H1 (cell line): ENCODE measurements around the gene ADAMTS8. TPM values are rescaled to one million over a fixed set of nuclear protein-coding genes. Genes with fewer than 3 reads are reported as not detected.
A peak's percentile ranks its signal among the peaks of the same experiment; 100 is the strongest.

ENCODE experiments used
- CTCF ChIA-PET: fragments of 300-600 bp; sonication (Branson Sonifier 250); formaldehyde crosslinking; loops from one replicate; lab custom pipeline; 2021; ENCODE audit not compliant: partially characterized antibody; lab: Charles Lee
- POLR2A ChIA-PET: fragments of 300-600 bp; sonication (Branson Sonifier 250); formaldehyde crosslinking; loops from one replicate; lab custom pipeline; 2021; ENCODE audit warnings: inconsistent platforms; ENCODE audit not compliant: partially characterized antibody; lab: Charles Lee
- DNase-seq, 2 experiments: peaks; one replicate each; pipeline versions ENCODE4 v3.0.0 to v3.0.0-alpha.2; 2010 to 2022; ENCODE audit warnings: low spot score in 2 of 2, low read depth in 1 of 2, mixed read lengths in 1 of 2
- FAIRE-seq: peaks from 2 replicates; lab custom pipeline; 2011; peaks lifted over from hg19 to GRCh38; lab: Jason Lieb, UNC
- H2AFZ ChIP-seq: 2 replicates; pipeline ENCODE4 v1.8.1; 2012; ENCODE audit warnings: low read length, inconsistent platforms
- H2AK5ac ChIP-seq: 2 replicates; pipeline ENCODE4 v1.6.1; 2013; ENCODE audit warnings: low read depth, low read length
- H2BK120ac ChIP-seq: replicated peaks from 2 replicates; pipeline ENCODE3; 2013; ENCODE audit warnings: low read depth, low read length, inconsistent platforms
- H2BK12ac ChIP-seq: 2 replicates; pipeline ENCODE4 v1.6.1; 2013; ENCODE audit warnings: low read depth, low read length
- H2BK15ac ChIP-seq: 2 replicates; pipeline ENCODE4 v1.6.1; 2013; ENCODE audit warnings: low read length
- H2BK20ac ChIP-seq: 2 replicates; pipeline ENCODE4 v1.6.1; 2013; ENCODE audit warnings: low read length
- H2BK5ac ChIP-seq: 2 replicates; pipeline ENCODE4 v1.6.1; 2013; ENCODE audit warnings: low read depth, low read length
- H3K14ac ChIP-seq: 2 replicates; pipeline ENCODE4 v1.6.1; 2013; ENCODE audit warnings: inconsistent platforms; ENCODE audit not compliant: insufficient read length
- H3K18ac ChIP-seq: 2 replicates; pipeline ENCODE4 v1.6.1; 2013; ENCODE audit warnings: low read length; ENCODE audit errors: extremely low read depth
- H3K23ac ChIP-seq: 2 replicates; pipeline ENCODE4 v1.6.1; 2013; ENCODE audit warnings: inconsistent platforms; ENCODE audit not compliant: insufficient read length
- H3K23me2 ChIP-seq: 2 replicates; pipeline ENCODE4 v1.6.1; 2013; ENCODE audit warnings: low read depth, low read length
- H3K27ac ChIP-seq: 2 replicates; pipeline ENCODE4 v1.6.1; 2011; ENCODE audit warnings: low read depth, low read length, inconsistent platforms
- H3K27me3 ChIP-seq, 4 experiments: replicated peaks in 1 of 4; 1 replicate in 1 of 4; 2 replicates in 3 of 4; pipeline versions ENCODE4 v1.6.1 to v1.8.1; 2011 to 2013; ENCODE audit warnings: low read length in 3 of 4, mild to moderate bottlenecking in 3 of 4, inconsistent platforms in 2 of 4, mixed read lengths in 2 of 4, moderate library complexity in 1 of 4; ENCODE audit not compliant: control insufficient read depth in 3 of 4, insufficient read depth in 3 of 4; ENCODE audit errors: extremely low read depth in 1 of 4
- H3K36me3 ChIP-seq, 4 experiments: 2 replicates each; pipeline versions ENCODE4 v1.6.1 to v1.8.1; 2011 to 2013; ENCODE audit warnings: mild to moderate bottlenecking in 4 of 4, low read length in 3 of 4, moderate library complexity in 2 of 4, control low read depth in 1 of 4, inconsistent platforms in 1 of 4; ENCODE audit not compliant: insufficient read depth in 4 of 4, control insufficient read depth in 2 of 4
- H3K4ac ChIP-seq: replicated peaks from 2 replicates; pipeline ENCODE3; 2013; ENCODE audit warnings: low read length, low read depth, mixed read lengths, inconsistent platforms; ENCODE audit not compliant: insufficient read length
- H3K4me1 ChIP-seq, 4 experiments: replicated peaks in 1 of 4; 1 replicate in 1 of 4; 2 replicates in 3 of 4; pipeline versions ENCODE4 v1.6.1 to v1.8.1; 2011 to 2013; ENCODE audit warnings: low read length in 3 of 4, inconsistent platforms in 2 of 4, mixed read lengths in 1 of 4; ENCODE audit not compliant: insufficient read depth in 4 of 4, control insufficient read depth in 3 of 4
- H3K4me2 ChIP-seq, 2 experiments: 2 replicates each; pipeline versions ENCODE4 v1.6.1 to v1.8.1; 2011 to 2013; ENCODE audit warnings: low read depth in 2 of 2, low read length in 2 of 2, control low read depth in 1 of 2, inconsistent platforms in 1 of 2, mild to moderate bottlenecking in 1 of 2; ENCODE audit not compliant: insufficient read depth in 1 of 2
- H3K4me3 ChIP-seq, 4 experiments: fragments of 200-600, 300-600 bp in 1 of 4; sonication (generic), shearing (Covaris generic), sonication (Bioruptor Twin) in 1 of 4; 2 replicates each; pipeline versions ENCODE4 v1.5.1 to v1.8.1; 2011 to 2016; ENCODE audit warnings: low read length in 4 of 4, low read depth in 3 of 4, control low read depth in 2 of 4, inconsistent platforms in 2 of 4, mild to moderate bottlenecking in 2 of 4, mixed read lengths in 1 of 4, moderate library complexity in 1 of 4; ENCODE audit not compliant: insufficient read depth in 2 of 4; ENCODE audit errors: extremely low read depth in 1 of 4
- H3K56ac ChIP-seq: replicated peaks from 2 replicates; pipeline ENCODE3; 2013; ENCODE audit warnings: low read depth, mild to moderate bottlenecking, mixed read lengths, low read length, inconsistent platforms; ENCODE audit not compliant: insufficient read length
- H3K79me1 ChIP-seq: 2 replicates; pipeline ENCODE4 v1.6.1; 2013; ENCODE audit warnings: low read depth, low read length, control low read depth
- H3K79me2 ChIP-seq, 2 experiments: 2 replicates each; pipeline versions ENCODE4 v1.6.1 to v1.8.1; 2012 to 2013; ENCODE audit warnings: low read length in 2 of 2, mild to moderate bottlenecking in 2 of 2, inconsistent platforms in 1 of 2; ENCODE audit not compliant: insufficient read depth in 2 of 2, control insufficient read depth in 1 of 2
- H3K9ac ChIP-seq, 4 experiments: replicated peaks in 1 of 4; 1 replicate in 1 of 4; 2 replicates in 3 of 4; pipeline versions ENCODE4 v1.6.1 to v1.8.1; 2011 to 2013; ENCODE audit warnings: low read depth in 3 of 4, low read length in 3 of 4, control low read depth in 2 of 4, mild to moderate bottlenecking in 2 of 4, moderate library complexity in 2 of 4, inconsistent platforms in 1 of 4; ENCODE audit errors: extremely low read depth in 1 of 4
- H3K9me3 ChIP-seq, 2 experiments: 2 replicates each; pipeline versions ENCODE4 v1.6.1 to v1.8.1; 2012 to 2013; ENCODE audit warnings: mild to moderate bottlenecking in 2 of 2, moderate library complexity in 2 of 2, control low read depth in 1 of 2, inconsistent platforms in 1 of 2, low read depth in 1 of 2, low read length in 1 of 2, mixed read lengths in 1 of 2; ENCODE audit not compliant: insufficient read depth in 2 of 2
- H4K20me1 ChIP-seq, 2 experiments: replicated peaks in 1 of 2; 2 replicates each; pipeline versions ENCODE3 to v1.8.1; 2011 to 2013; ENCODE audit warnings: inconsistent platforms in 2 of 2, low read length in 2 of 2, mild to moderate bottlenecking in 1 of 2; ENCODE audit not compliant: insufficient read depth in 2 of 2, control insufficient read depth in 1 of 2
- H4K5ac ChIP-seq: 2 replicates; pipeline ENCODE4 v1.6.1; 2013; ENCODE audit warnings: low read length, low read depth, mixed read lengths, inconsistent platforms; ENCODE audit not compliant: insufficient read length
- H4K8ac ChIP-seq: 2 replicates; pipeline ENCODE4 v1.8.0; 2013; ENCODE audit warnings: mild to moderate bottlenecking, moderate library complexity, low read length, inconsistent platforms; ENCODE audit not compliant: insufficient read depth; ENCODE audit errors: extremely low read depth
- H4K91ac ChIP-seq: replicated peaks from 2 replicates; pipeline ENCODE3; 2013; ENCODE audit warnings: low read length, mixed read lengths, inconsistent platforms; ENCODE audit not compliant: insufficient read length
- CBX5 ChIP-seq: fragments of 300-800, 300-1000 bp; sonication (generic); IDR thresholded peaks from 2 replicates; pipeline ENCODE4 v1.7.1; 2016; ENCODE audit warnings: antibody characterized with exemption, low read length, low read depth
- FOSL1 ChIP-seq: IDR thresholded peaks from 2 replicates; pipeline ENCODE4 v1.6.1; 2011; ENCODE audit warnings: mild to moderate bottlenecking, low read depth, low read length, moderate library complexity; ENCODE audit not compliant: insufficient read depth
- HDAC6 ChIP-seq: IDR thresholded peaks from one replicate; pipeline ENCODE4 v1.7.1; 2012; ENCODE audit warnings: low read depth, mild to moderate bottlenecking, inconsistent platforms, low read length, moderate library complexity
- KDM1A ChIP-seq: fragments of 200-600, 300-600 bp; sonication (generic); IDR thresholded peaks from 2 replicates; pipeline ENCODE4 v1.7.1; 2016; ENCODE audit warnings: mild to moderate bottlenecking, low read length, borderline replicate concordance
- KDM4A ChIP-seq: IDR thresholded peaks from one replicate; pipeline ENCODE4 v1.7.1; 2012; ENCODE audit warnings: low read depth, mild to moderate bottlenecking, moderate library complexity, low read length, inconsistent platforms; ENCODE audit not compliant: severe bottlenecking
- RXRA ChIP-seq: IDR thresholded peaks from 2 replicates; pipeline ENCODE4 v1.6.1; 2011; ENCODE audit warnings: low read depth, mild to moderate bottlenecking, low read length, moderate library complexity; ENCODE audit not compliant: insufficient read depth
- SIRT6 ChIP-seq: IDR thresholded peaks from one replicate; pipeline ENCODE4 v1.7.1; 2012; ENCODE audit warnings: low read length, inconsistent platforms
- SRF ChIP-seq: IDR thresholded peaks from 2 replicates; pipeline ENCODE4 v1.6.1; 2011; ENCODE audit warnings: mild to moderate bottlenecking, low read depth, low read length, moderate library complexity
- WGBS, 2 experiments: shearing (Covaris generic) in 1 of 2; methylation state at CpG; one replicate each; pipeline versions ENCODE4 v1.1.6 to v1.1.7; 2013 to 2015; ENCODE audit warnings: low lambda C conversion rate in 2 of 2, mixed read lengths in 2 of 2, inconsistent platforms in 1 of 2, low coverage in 1 of 2, missing lambda C conversion rate in 1 of 2; ENCODE audit not compliant: insufficient replicate concordance in 2 of 2, insufficient coverage in 1 of 2, insufficient read length in 1 of 2; ENCODE audit errors: extremely low coverage in 1 of 2, missing lambda C conversion rate in 1 of 2; 5-methylcytosine and 5-hydroxymethylcytosine counted together
- polyA plus RNA-seq, 7 experiments: library from polyadenylated mRNA; depleted of rRNA in 3 of 7; stranded (reverse) in 5 of 7; unstranded in 2 of 7; fragments of >200 nt in 5 of 7; fragments of 200-250 nt in 2 of 7; gene quantifications; 1 replicate in 5 of 7; 2 replicates in 1 of 7; 4 replicates in 1 of 7; pipeline versions ENCODE4 v1.2.1 to v1.2.3, GENCODE V29; 2011 to 2013; ENCODE audit warnings: missing spikeins in 2 of 7, mixed read lengths in 2 of 7
- total RNA-seq: library from RNA; stranded (reverse); fragmentation: NEBNext Ultra II Directional; extraction: Animal tissue kit (Norgen Biotek cat#: 25700); gene quantifications from 2 replicates; pipeline ENCODE4 v1.2.1, GENCODE V29; 2021

The ADAMTS8 gene
- total and polyA plus RNA-seq, 2 of the 8 experiments (the other 6 are each of a cell fraction or from before 2014, with no cell fraction given), result 9.3 to 16.6 TPM

- peak overlapping the region; percentile 60 for H4K8ac ChIP-seq
- no peaks in the 10 kb centered on the region for H3K9me3 ChIP-seq
- H4K5ac ChIP-seq, result no peak overlapping the region
- H2BK20ac ChIP-seq, result no peak overlapping the region
- ChIA-PET POLR2A (interaction anchor here (1.0 to 1.2 kb wide), 2 partner anchors 8 to 212 kb away, joined by 3 read pairs; no protein-coding TSS in a partner anchor), CTCF (interaction anchor here (0.6 to 21.7 kb wide), 8 partner anchors 11 to 437 kb away, joined by 3 to 521 read pairs (median 8); no protein-coding TSS in a partner anchor)
- FAIRE-seq (no peak), DNase-seq (peak in 1 of 2 experiments; percentile 80)
- no peaks in the 10 kb centered on the region; the same call in 1 of the 2 replicates for H3K79me1 ChIP-seq
- peak overlapping the region in 2 of 4 experiments; percentile 24 to 44; a peak in 3 of 7 replicates for H3K9ac ChIP-seq
- no peaks in the 10 kb centered on the region for H4K20me1 ChIP-seq
- no peak overlapping the region for H2BK120ac ChIP-seq
- H3K36me3 ChIP-seq, result no peaks in the 10 kb centered on the region
- H3K27me3 ChIP-seq, result peaks cover 2 to 38% (median 37%) of the 10 kb centered on the region in 4 experiments
- H3K18ac ChIP-seq, result no peak overlapping the region; the same call in 1 of the 2 replicates
- no peak overlapping the region for H3K56ac ChIP-seq
- peak overlapping the region; percentile 75 for H4K91ac ChIP-seq
- no peak overlapping the region for H3K14ac ChIP-seq
- peaks cover 9% of the 10 kb centered on the region; the same call in 1 of the 2 replicates for H3K23me2 ChIP-seq
- no peaks in the 10 kb centered on the region for H3K79me2 ChIP-seq
- H3K27ac ChIP-seq, result no peak overlapping the region
- peak overlapping the region; percentile 71 to 74 for H3K4me2 ChIP-seq
- H3K4me1 ChIP-seq, result peaks cover 0 to 13% (median 9%) of the 10 kb centered on the region in 4 experiments; a peak in 6 of 7 replicates
- H3K4ac ChIP-seq, result peak overlapping the region; percentile 36
- 0 out of 2 replicates have a peak overlapping the region, but pooled peaks have one; percentile 33 for H2BK12ac ChIP-seq
- 5% methylated on average over 45 of the region's 84 CpGs; no CpG with 5 or more reads in 1 of the 2 experiments for WGBS, 2 experiments
- peak overlapping the region; percentile 40 to 71 (median 44) for H3K4me3 ChIP-seq
- peak overlapping the region; percentile 29; the same call in 1 of the 2 replicates for H2BK15ac ChIP-seq
- no peak overlapping the region for H2AK5ac ChIP-seq
- peak overlapping the region; percentile 5; the same call in 1 of the 2 replicates for H2AFZ ChIP-seq
- H2BK5ac ChIP-seq, result no peak overlapping the region
- no peak overlapping the region for H3K23ac ChIP-seq
- no peak for TF ChIP-seq KDM1A
- TF ChIP-seq RXRA, result no peak
- TF ChIP-seq SIRT6, result no peak
- TF ChIP-seq SRF, result no peak
- no peak for TF ChIP-seq CBX5
- no peak for TF ChIP-seq FOSL1
- no peak for TF ChIP-seq HDAC6
- TF ChIP-seq KDM4A, result peak; percentile 88
These were observed 661 bp downstream of the ADAMTS8 start for GRCh38 chr11:130427581-130428315.
